Panc1 (cell line): ENCODE measurements around the gene TIGIT. TPM values are rescaled to one million over a fixed set of nuclear protein-coding genes. Genes with fewer than 3 reads are reported as not detected.

ENCODE experiments used
- ATAC-seq: fragments of 200-7000 bp; cut with Tn5 transposase; 2 replicates; pipeline ENCODE4 v1.9.1; 2020; ENCODE audit warnings: mild to moderate bottlenecking, moderate library complexity
- BruUV-seq: library from RNA; stranded (reverse); fragments of 400-500 nt; replicated peaks from 2 replicates; lab custom pipeline; 2021; lab: Mats Ljungman, UMichigan
- CTCF ChIA-PET: fragments of 300-600 bp; sonication (Branson Sonifier 250); formaldehyde crosslinking; loops from one replicate; lab custom pipeline; 2022; ENCODE audit warnings: antibody characterized with exemption; lab: Charles Lee
- POLR2A ChIA-PET: fragments of 300-600 bp; sonication (Branson Sonifier 250); formaldehyde crosslinking; loops from one replicate; lab custom pipeline; 2022; ENCODE audit warnings: antibody characterized with exemption; lab: Charles Lee
- DNase-seq: peaks from one replicate; pipeline ENCODE4 v3.0.0-alpha.2; 2010; ENCODE audit warnings: low read depth, low spot score
- H3K27ac ChIP-seq: 2 replicates; pipeline ENCODE4 v1.5.1; 2011; ENCODE audit warnings: mild to moderate bottlenecking, low read length, inconsistent platforms
- H3K27me3 ChIP-seq: fragments of 200-500 bp; sonication (Bioruptor generic); 2 replicates; pipeline ENCODE4 v1.6.0; 2014; ENCODE audit warnings: low read length, inconsistent platforms; ENCODE audit not compliant: control insufficient read depth, insufficient read depth
- H3K36me3 ChIP-seq: fragments of 200-500 bp; sonication (Bioruptor generic); 2 replicates; pipeline ENCODE4 v1.5.1; 2014; ENCODE audit warnings: inconsistent platforms, mild to moderate bottlenecking, low read length, moderate library complexity; ENCODE audit not compliant: control insufficient read depth, insufficient read depth
- H3K4me1 ChIP-seq: 2 replicates; pipeline ENCODE4 v1.5.1; 2011; ENCODE audit warnings: inconsistent platforms, mild to moderate bottlenecking, low read length, moderate library complexity; ENCODE audit not compliant: control insufficient read depth, insufficient read depth
- H3K4me3 ChIP-seq, 2 experiments: 2 replicates each; pipeline ENCODE4 v1.5.1; 2011 to 2012; ENCODE audit warnings: low read depth in 2 of 2, low read length in 2 of 2, mild to moderate bottlenecking in 2 of 2, inconsistent platforms in 1 of 2, moderate library complexity in 1 of 2
- H3K9me3 ChIP-seq: fragments of 200-500 bp; sonication (Bioruptor generic); 2 replicates; pipeline ENCODE4 v1.5.1; 2014; ENCODE audit warnings: low read depth, mild to moderate bottlenecking, inconsistent platforms, low read length, moderate library complexity; ENCODE audit not compliant: control insufficient read depth, insufficient read depth
- CTCF ChIP-seq: fragments of 450-650 bp; IDR thresholded peaks from 2 replicates; pipeline ENCODE4 v1.5.1; 2017; ENCODE audit warnings: mild to moderate bottlenecking
- POLR2AphosphoS5 ChIP-seq: IDR thresholded peaks from 2 replicates; pipeline ENCODE4 v1.6.1; 2012; ENCODE audit warnings: mild to moderate bottlenecking, low read depth, low read length, moderate library complexity
- REST ChIP-seq, 2 experiments: IDR thresholded peaks; 2 replicates each; pipeline ENCODE4 v1.6.1; 2011 to 2012; ENCODE audit warnings: low read depth in 2 of 2, control low read depth in 1 of 2, low read length in 1 of 2, mild to moderate bottlenecking in 1 of 2, moderate library complexity in 1 of 2; ENCODE audit not compliant: insufficient read depth in 1 of 2
- SIN3A ChIP-seq: IDR thresholded peaks from 2 replicates; pipeline ENCODE4 v1.6.1; 2012; ENCODE audit warnings: low read depth, mild to moderate bottlenecking, low read length, moderate library complexity, borderline replicate concordance; ENCODE audit not compliant: insufficient read depth
- TCF7L2 ChIP-seq: IDR thresholded peaks from 2 replicates; pipeline ENCODE4 v1.6.1; 2011; ENCODE audit warnings: mild to moderate bottlenecking, low read depth, low read length, inconsistent platforms
- in situ Hi-C: cut with HindIII; loops from 2 replicates; pipeline ENCODE4 v1.10.0; 2016; ENCODE audit warnings: low sequenced_read_pairs, low pct_unique_long_range_greater_than_20kb
- intact Hi-C: fragments of 100-400 bp; cut with micrococcal nuclease; formaldehyde crosslinking; loops from one replicate; pipeline ENCODE4 v1.10.0; 2022; ENCODE audit not compliant: unreplicated experiment
- total RNA-seq: library from RNA; stranded (reverse); gene quantifications from one replicate; pipeline ENCODE4 v1.2.1, GENCODE V29; 2021; ENCODE audit not compliant: unreplicated experiment

Gene TIGIT
- total RNA-seq, 1 experiment from 2014 or later = not detected

GRCh38 chr3:114313426-114313825 lies 19.6 kb downstream of the TIGIT start:
- Histone ChIP-seq H3K4me1 (no peaks in the 10 kb centered on the region), H3K27ac (no peak overlapping the region), H3K4me3 (no peak overlapping the region), H3K36me3 (no peaks in the 10 kb centered on the region), H3K27me3 (no peaks in the 10 kb centered on the region), H3K9me3 (no peaks in the 10 kb centered on the region)
- TF ChIP-seq REST (IDR thresholded peaks at IDR 0.05; ENCODE audit: insufficient read depth in 1 of 2, low read depth in 2 of 2, low read length in 1 of 2) = no peak
- no peak for TF ChIP-seq SIN3A
- TF ChIP-seq CTCF = no peak
- no peak for TF ChIP-seq POLR2AphosphoS5
- no peak for TF ChIP-seq TCF7L2
- ATAC-seq = no peak
- DNase-seq = no peak
- ChIA-PET POLR2A (no interaction called here), CTCF (no interaction called here)
- intact Hi-C loops = no loop called here
- no TSS peak for BruUV-seq
- in situ Hi-C loops = no loop called here

- TF ChIP-seq POLR2AphosphoS5 (no peak), CTCF (no peak), TCF7L2 (no peak), SIN3A (no peak), REST (IDR thresholded peaks at IDR 0.05; ENCODE audit: insufficient read depth in 1 of 2, low read depth in 2 of 2, low read length in 1 of 2) (no peak)
Observed at GRCh38 chr3:114314282-114314681, 20.5 kb downstream of the TIGIT start.

More at GRCh38 chr3:114314282-114314681, 20.5 kb downstream of the TIGIT start:
- intact Hi-C loops = no loop called here
- ATAC-seq = no peak
- H3K9me3 ChIP-seq = no peaks in the 10 kb centered on the region
- CTCF ChIA-PET = no interaction called here
- H3K36me3 ChIP-seq = no peaks in the 10 kb centered on the region
- no peaks in the 10 kb centered on the region for H3K4me1 ChIP-seq
- no peaks in the 10 kb centered on the region for H3K27me3 ChIP-seq
- no peak for DNase-seq
- H3K27ac ChIP-seq = no peak overlapping the region
- no peak overlapping the region for H3K4me3 ChIP-seq
- no TSS peak for BruUV-seq
- POLR2A ChIA-PET = no interaction called here
- in situ Hi-C loops = no loop called here
